Measurements from ENCODE around the gene SLC22A14.

SLC22A14 gene

GRCh38 chr3:38354588-38355330 is 72.7 kb downstream of the SLC22A14 start:
- Histone ChIP-seq H4K8ac (ENCODE audit: low read depth, low read length) (no peak overlapping the region), H3K4ac (ENCODE audit: low read depth, low read length) (no peak overlapping the region), H3K79me2 (ENCODE audit: control insufficient read depth, insufficient read depth, low read length) (no peaks in the 10 kb centered on the region), H3K9ac (ENCODE audit: low read length) (no peak overlapping the region), H3K27ac (ENCODE audit: low read depth, low read length) (no peak overlapping the region), H2AK5ac (ENCODE audit: low read length) (no peak overlapping the region), H2BK5ac (ENCODE audit: low read length) (no peak overlapping the region), H3K4me2 (ENCODE audit: low read length) (no peak overlapping the region), H3K36me3 (ENCODE audit: control insufficient read depth, insufficient read depth, low read length) (no peaks in the 10 kb centered on the region), H4K5ac (ENCODE audit: low read length) (no peak overlapping the region), H2BK120ac (ENCODE audit: low read depth, low read length) (no peak overlapping the region), H3K4me3 (ENCODE audit: low read length) (no peak overlapping the region), H3K4me1 (ENCODE audit: control insufficient read depth, low read depth, low read length) (no peaks in the 10 kb centered on the region), H3K27me3 (ENCODE audit: insufficient read depth, low read length, poor library complexity) (no peaks in the 10 kb centered on the region), H2BK15ac (replicated peaks; ENCODE audit: low read depth) (no peak overlapping the region), H3K79me1 (ENCODE audit: low read length) (no peaks in the 10 kb centered on the region), H3K23ac (ENCODE audit: low read length) (no peak overlapping the region), H3K56ac (ENCODE audit: low read length) (no peak overlapping the region), H3K18ac (ENCODE audit: low read length) (no peak overlapping the region)
- WGBS (ENCODE audit: extremely low coverage, insufficient coverage, low lambda C conversion rate): no CpG with 5 or more reads among the region's 4 CpGs
- no peak for DNase-seq

GRCh38 chr3:38359038-38359437 is 76.9 kb downstream of the SLC22A14 start:
- DNase-seq: no peak
- Histone ChIP-seq H3K79me2 (ENCODE audit: control insufficient read depth, insufficient read depth, low read length) (no peaks in the 10 kb centered on the region), H3K9ac (ENCODE audit: low read length) (no peak overlapping the region), H3K4me1 (ENCODE audit: control insufficient read depth, low read depth, low read length) (no peaks in the 10 kb centered on the region), H3K27ac (ENCODE audit: low read depth, low read length) (no peak overlapping the region), H4K8ac (ENCODE audit: low read depth, low read length) (no peak overlapping the region), H3K56ac (ENCODE audit: low read length) (no peak overlapping the region), H2BK120ac (ENCODE audit: low read depth, low read length) (no peak overlapping the region), H3K4ac (ENCODE audit: low read depth, low read length) (no peak overlapping the region), H3K36me3 (ENCODE audit: control insufficient read depth, insufficient read depth, low read length) (no peaks in the 10 kb centered on the region), H2AK5ac (ENCODE audit: low read length) (no peak overlapping the region), H2BK5ac (ENCODE audit: low read length) (no peak overlapping the region), H3K79me1 (ENCODE audit: low read length) (no peaks in the 10 kb centered on the region), H3K23ac (ENCODE audit: low read length) (no peak overlapping the region), H3K4me2 (ENCODE audit: low read length) (no peak overlapping the region), H4K5ac (ENCODE audit: low read length) (no peak overlapping the region), H3K18ac (ENCODE audit: low read length) (no peak overlapping the region), H2BK15ac (replicated peaks; ENCODE audit: low read depth) (no peak overlapping the region), H3K4me3 (ENCODE audit: low read length) (no peak overlapping the region), H3K27me3 (ENCODE audit: insufficient read depth, low read length, poor library complexity) (no peaks in the 10 kb centered on the region)
- no CpG with 5 or more reads among the region's 6 CpGs for WGBS (ENCODE audit: extremely low coverage, insufficient coverage, low lambda C conversion rate)

GRCh38 chr3:38360345-38360744 is 78.3 kb downstream of the SLC22A14 start:
- Histone ChIP-seq H3K27me3 (ENCODE audit: insufficient read depth, low read length, poor library complexity) (no peaks in the 10 kb centered on the region), H4K5ac (ENCODE audit: low read length) (no peak overlapping the region), H3K79me1 (ENCODE audit: low read length) (no peaks in the 10 kb centered on the region), H4K8ac (ENCODE audit: low read depth, low read length) (no peak overlapping the region), H3K79me2 (ENCODE audit: control insufficient read depth, insufficient read depth, low read length) (no peaks in the 10 kb centered on the region), H3K4me1 (ENCODE audit: control insufficient read depth, low read depth, low read length) (no peaks in the 10 kb centered on the region), H3K27ac (ENCODE audit: low read depth, low read length) (no peak overlapping the region), H3K18ac (ENCODE audit: low read length) (no peak overlapping the region), H3K4ac (ENCODE audit: low read depth, low read length) (no peak overlapping the region), H3K4me3 (ENCODE audit: low read length) (no peak overlapping the region), H3K23ac (ENCODE audit: low read length) (no peak overlapping the region), H3K4me2 (ENCODE audit: low read length) (no peak overlapping the region), H2BK5ac (ENCODE audit: low read length) (no peak overlapping the region), H2AK5ac (ENCODE audit: low read length) (no peak overlapping the region), H3K56ac (ENCODE audit: low read length) (no peak overlapping the region), H3K36me3 (ENCODE audit: control insufficient read depth, insufficient read depth, low read length) (no peaks in the 10 kb centered on the region), H2BK120ac (ENCODE audit: low read depth, low read length) (no peak overlapping the region), H2BK15ac (replicated peaks; ENCODE audit: low read depth) (no peak overlapping the region), H3K9ac (ENCODE audit: low read length) (no peak overlapping the region)
- DNase-seq: no peak
- no CpG with 5 or more reads among the region's 3 CpGs for WGBS (ENCODE audit: extremely low coverage, insufficient coverage, low lambda C conversion rate)

- no peak overlapping the region for H3K56ac ChIP-seq (ENCODE audit: low read length)
- no peak overlapping the region for H3K4ac ChIP-seq (ENCODE audit: low read depth, low read length)
- no CpG with 5 or more reads among the region's 4 CpGs for WGBS (ENCODE audit: extremely low coverage, insufficient coverage, low lambda C conversion rate)
- H2AK5ac ChIP-seq (ENCODE audit: low read length): no peak overlapping the region
- no peak overlapping the region for H3K4me2 ChIP-seq (ENCODE audit: low read length)
- H3K4me1 ChIP-seq (ENCODE audit: control insufficient read depth, low read depth, low read length): no peaks in the 10 kb centered on the region
- H2BK15ac ChIP-seq (replicated peaks; ENCODE audit: low read depth): no peak overlapping the region
- no peak overlapping the region for H3K27ac ChIP-seq (ENCODE audit: low read depth, low read length)
- H3K23ac ChIP-seq (ENCODE audit: low read length): no peak overlapping the region
- H3K4me3 ChIP-seq (ENCODE audit: low read length): no peak overlapping the region
- DNase-seq: no peak
- no peak overlapping the region for H2BK5ac ChIP-seq (ENCODE audit: low read length)
- H3K27me3 ChIP-seq (ENCODE audit: insufficient read depth, low read length, poor library complexity): no peaks in the 10 kb centered on the region
- H3K79me2 ChIP-seq (ENCODE audit: control insufficient read depth, insufficient read depth, low read length): no peaks in the 10 kb centered on the region
- no peak overlapping the region for H3K18ac ChIP-seq (ENCODE audit: low read length)
- H2BK120ac ChIP-seq (ENCODE audit: low read depth, low read length): no peak overlapping the region
- H3K36me3 ChIP-seq (ENCODE audit: control insufficient read depth, insufficient read depth, low read length): no peaks in the 10 kb centered on the region
- H4K8ac ChIP-seq (ENCODE audit: low read depth, low read length): no peak overlapping the region
- no peak overlapping the region for H3K9ac ChIP-seq (ENCODE audit: low read length)
- no peaks in the 10 kb centered on the region for H3K79me1 ChIP-seq (ENCODE audit: low read length)
- H4K5ac ChIP-seq (ENCODE audit: low read length): no peak overlapping the region
Observed at GRCh38 chr3:38361496-38361895, 79.4 kb downstream of the SLC22A14 start.

- Histone ChIP-seq H3K4me3 (ENCODE audit: low read length) (no peak overlapping the region), H2BK5ac (ENCODE audit: low read length) (no peak overlapping the region), H3K4ac (ENCODE audit: low read depth, low read length) (no peak overlapping the region), H3K27ac (ENCODE audit: low read depth, low read length) (no peak overlapping the region), H2AK5ac (ENCODE audit: low read length) (no peak overlapping the region), H4K5ac (ENCODE audit: low read length) (no peak overlapping the region), H3K18ac (ENCODE audit: low read length) (no peak overlapping the region), H3K79me1 (ENCODE audit: low read length) (no peaks in the 10 kb centered on the region), H3K79me2 (ENCODE audit: control insufficient read depth, insufficient read depth, low read length) (no peaks in the 10 kb centered on the region), H2BK120ac (ENCODE audit: low read depth, low read length) (no peak overlapping the region), H3K56ac (ENCODE audit: low read length) (no peak overlapping the region), H3K23ac (ENCODE audit: low read length) (no peak overlapping the region), H4K8ac (ENCODE audit: low read depth, low read length) (no peak overlapping the region), H3K4me1 (ENCODE audit: control insufficient read depth, low read depth, low read length) (no peaks in the 10 kb centered on the region), H3K27me3 (ENCODE audit: insufficient read depth, low read length, poor library complexity) (no peaks in the 10 kb centered on the region), H2BK15ac (replicated peaks; ENCODE audit: low read depth) (no peak overlapping the region), H3K4me2 (ENCODE audit: low read length) (no peak overlapping the region), H3K36me3 (ENCODE audit: control insufficient read depth, insufficient read depth, low read length) (no peaks in the 10 kb centered on the region), H3K9ac (ENCODE audit: low read length) (no peak overlapping the region)
- DNase-seq: no peak
- no CpG with 5 or more reads among the region's 9 CpGs for WGBS (ENCODE audit: extremely low coverage, insufficient coverage, low lambda C conversion rate)
Observed at GRCh38 chr3:38362825-38363224, 80.7 kb downstream of the SLC22A14 start.

All from mesendoderm (in vitro differentiated cells).